OCI-LY7 (cell line): ENCODE results near the gene NUP210.

Source experiments
- EZH2phosphoT487 ChIP-seq: fragments of 200-600 bp; sonication (generic); IDR thresholded peaks from 2 replicates; pipeline ENCODE4 v1.6.1; 2018; ENCODE audit warnings: low read depth, borderline replicate concordance, mild to moderate bottlenecking, mixed run types, antibody characterized with exemption, low read length, moderate library complexity, mixed read lengths
- TF ChIP-seq, protein P1 (sequence below): fragments of 200-600 bp; sonication (generic); conservative IDR thresholded peaks from 2 replicates; pipeline ENCODE4 v1.5.1; 2014; ENCODE audit warnings: mild to moderate bottlenecking, antibody characterized with exemption, low read length, moderate library complexity, mixed read lengths

GRCh38 chr3:13414040-13414729 lies 5.9 kb downstream of the NUP210 start:
- TF ChIP-seq, protein P1, sequence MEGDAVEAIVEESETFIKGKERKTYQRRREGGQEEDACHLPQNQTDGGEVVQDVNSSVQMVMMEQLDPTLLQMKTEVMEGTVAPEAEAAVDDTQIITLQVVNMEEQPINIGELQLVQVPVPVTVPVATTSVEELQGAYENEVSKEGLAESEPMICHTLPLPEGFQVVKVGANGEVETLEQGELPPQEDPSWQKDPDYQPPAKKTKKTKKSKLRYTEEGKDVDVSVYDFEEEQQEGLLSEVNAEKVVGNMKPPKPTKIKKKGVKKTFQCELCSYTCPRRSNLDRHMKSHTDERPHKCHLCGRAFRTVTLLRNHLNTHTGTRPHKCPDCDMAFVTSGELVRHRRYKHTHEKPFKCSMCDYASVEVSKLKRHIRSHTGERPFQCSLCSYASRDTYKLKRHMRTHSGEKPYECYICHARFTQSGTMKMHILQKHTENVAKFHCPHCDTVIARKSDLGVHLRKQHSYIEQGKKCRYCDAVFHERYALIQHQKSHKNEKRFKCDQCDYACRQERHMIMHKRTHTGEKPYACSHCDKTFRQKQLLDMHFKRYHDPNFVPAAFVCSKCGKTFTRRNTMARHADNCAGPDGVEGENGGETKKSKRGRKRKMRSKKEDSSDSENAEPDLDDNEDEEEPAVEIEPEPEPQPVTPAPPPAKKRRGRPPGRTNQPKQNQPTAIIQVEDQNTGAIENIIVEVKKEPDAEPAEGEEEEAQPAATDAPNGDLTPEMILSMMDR = 0 out of 2 replicates have a peak, but pooled peaks have one; percentile 17
- no peak for TF ChIP-seq EZH2phosphoT487
